Smooth muscle cell of the pulmonary artery (primary cell): ENCODE measurements around the gene DHX9. TPM values are rescaled to one million over a fixed set of nuclear protein-coding genes. Genes with fewer than 3 reads are reported as not detected.

Experiments
- total RNA-seq: library from RNA; depleted of rRNA; stranded (reverse); fragments of >200 nt; gene quantifications from 2 replicates; pipeline ENCODE4 v1.2.3, GENCODE V29; 2014

DHX9 gene
- 96.3 and 114 TPM in 2 replicates for total RNA-seq

DNA sequence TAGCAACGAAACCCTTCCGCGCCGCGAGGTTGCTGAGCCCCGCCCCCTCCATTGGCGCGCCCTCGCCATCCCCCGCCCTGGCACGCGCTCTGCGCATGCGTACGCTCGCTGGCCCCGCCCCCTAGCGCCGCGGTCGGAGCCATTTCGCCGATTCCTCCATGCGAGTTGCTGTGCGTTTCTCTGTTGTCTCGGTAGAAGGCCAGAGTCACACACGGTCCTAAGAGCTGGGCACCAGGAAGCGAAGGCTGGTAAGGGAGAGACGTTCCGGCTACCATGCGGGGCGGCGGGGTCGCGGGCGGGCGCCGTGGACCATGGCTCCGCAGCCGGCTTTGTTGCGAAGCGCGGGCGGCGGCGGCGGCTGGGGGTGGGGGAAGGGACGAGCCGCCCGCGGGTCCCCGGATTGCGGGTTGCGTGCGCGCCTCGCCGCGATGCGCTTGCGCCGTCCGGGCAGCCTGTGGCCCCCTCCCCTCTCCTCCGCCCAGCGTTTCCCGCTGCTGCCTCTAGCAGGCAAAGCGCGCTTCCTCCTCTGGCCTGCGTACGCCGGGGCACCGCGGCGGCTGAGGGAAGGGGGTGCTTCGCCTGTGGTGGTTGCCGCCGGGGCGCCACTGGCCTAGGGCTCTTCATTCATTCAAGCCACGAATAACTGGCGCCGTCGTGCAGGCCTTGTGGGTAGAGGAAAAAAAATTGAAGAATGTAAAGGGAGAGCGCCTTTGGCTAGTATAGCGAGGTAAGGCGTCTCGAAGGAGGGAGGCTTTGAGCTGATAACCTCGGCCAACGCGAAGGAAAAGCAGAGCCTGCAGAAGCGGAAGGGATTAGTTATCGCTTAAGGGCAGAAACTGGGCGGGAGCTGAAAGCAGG lies at the start of gene DHX9:
Gene DHX9 (plus strand): TSS at position 139 of the 858 bp plus-strand sequence. CDS start 3,220 bp downstream, outside the sequence.

Other genes starting within 250 kb of the DHX9 start
- 2.8 and 3.1 TPM in 2 replicates for gene RGS16, start 235.0 kb upstream of the DHX9 start, total RNA-seq
- not detected in 2 replicates for gene RGS8, start 154.8 kb upstream of the DHX9 start, total RNA-seq
- gene NPL, start 49.6 kb upstream of the DHX9 start, total RNA-seq: 4.5 and 4.6 TPM in 2 replicates
- 0.13 TPM in 2 replicates for gene SHCBP1L, start 113.8 kb downstream of the DHX9 start, total RNA-seq
- gene LAMC1, start 184.1 kb downstream of the DHX9 start, total RNA-seq: 853 and 1,718 TPM in 2 replicates